Measurements from ENCODE around the gene CACNA2D4.

The CACNA2D4 gene

GRCh38 chr12:1872448-1872847, 46.0 kb downstream of the CACNA2D4 start:
- no peaks in the 10 kb centered on the region for H3K27me3 ChIP-seq (ENCODE audit: insufficient read depth, low read length)
- H3K9me3 ChIP-seq (ENCODE audit: insufficient read depth, low read depth, low read length): no peaks in the 10 kb centered on the region
- H3K4me3 ChIP-seq (ENCODE audit: low read length): no peak overlapping the region
- H3K9ac ChIP-seq (ENCODE audit: low read depth, low read length): no peak overlapping the region
- H3K36me3 ChIP-seq (ENCODE audit: insufficient read depth, low read depth, low read length): no peaks in the 10 kb centered on the region
- no peaks in the 10 kb centered on the region for H3K4me1 ChIP-seq (ENCODE audit: insufficient read depth, low read length)
- H3K27ac ChIP-seq (ENCODE audit: low read length): no peak overlapping the region

GRCh38 chr12:1872001-1872400, 46.5 kb downstream of the CACNA2D4 start:
- Histone ChIP-seq H3K4me1 (ENCODE audit: insufficient read depth, low read length) (no peaks in the 10 kb centered on the region), H3K27me3 (ENCODE audit: insufficient read depth, low read length) (no peaks in the 10 kb centered on the region), H3K4me3 (ENCODE audit: low read length) (no peak overlapping the region), H3K9ac (ENCODE audit: low read depth, low read length) (no peak overlapping the region), H3K27ac (ENCODE audit: low read length) (no peak overlapping the region), H3K9me3 (ENCODE audit: insufficient read depth, low read depth, low read length) (no peaks in the 10 kb centered on the region), H3K36me3 (ENCODE audit: insufficient read depth, low read depth, low read length) (no peaks in the 10 kb centered on the region)

GRCh38 chr12:1870998-1871917, 47.2 kb downstream of the CACNA2D4 start:
- Histone ChIP-seq H3K4me3 (ENCODE audit: low read length) (no peak overlapping the region), H3K4me1 (ENCODE audit: insufficient read depth, low read length) (no peaks in the 10 kb centered on the region), H3K9me3 (ENCODE audit: insufficient read depth, low read depth, low read length) (no peaks in the 10 kb centered on the region), H3K27ac (ENCODE audit: low read length) (no peak overlapping the region), H3K36me3 (ENCODE audit: insufficient read depth, low read depth, low read length) (no peaks in the 10 kb centered on the region), H3K27me3 (ENCODE audit: insufficient read depth, low read length) (no peaks in the 10 kb centered on the region), H3K9ac (ENCODE audit: low read depth, low read length) (no peak overlapping the region)

- H3K27me3 ChIP-seq (ENCODE audit: insufficient read depth, low read length): no peaks in the 10 kb centered on the region
- no peak overlapping the region for H3K9ac ChIP-seq (ENCODE audit: low read depth, low read length)
- no peaks in the 10 kb centered on the region for H3K36me3 ChIP-seq (ENCODE audit: insufficient read depth, low read depth, low read length)
- no peak overlapping the region for H3K27ac ChIP-seq (ENCODE audit: low read length)
- no peak overlapping the region for H3K4me3 ChIP-seq (ENCODE audit: low read length)
- no peaks in the 10 kb centered on the region for H3K9me3 ChIP-seq (ENCODE audit: insufficient read depth, low read depth, low read length)
- no peaks in the 10 kb centered on the region for H3K4me1 ChIP-seq (ENCODE audit: insufficient read depth, low read length)
Observed at GRCh38 chr12:1870086-1870485, 48.4 kb downstream of the CACNA2D4 start.

- Histone ChIP-seq H3K27ac (ENCODE audit: low read length) (no peak overlapping the region), H3K9me3 (ENCODE audit: insufficient read depth, low read depth, low read length) (no peaks in the 10 kb centered on the region), H3K4me3 (ENCODE audit: low read length) (no peak overlapping the region), H3K9ac (ENCODE audit: low read depth, low read length) (no peak overlapping the region), H3K27me3 (ENCODE audit: insufficient read depth, low read length) (no peaks in the 10 kb centered on the region), H3K36me3 (ENCODE audit: insufficient read depth, low read depth, low read length) (no peaks in the 10 kb centered on the region), H3K4me1 (ENCODE audit: insufficient read depth, low read length) (no peaks in the 10 kb centered on the region)
Observed at GRCh38 chr12:1869145-1869544, 49.3 kb downstream of the CACNA2D4 start.

GRCh38 chr12:1865284-1865866, 53.1 kb downstream of the CACNA2D4 start:
- no peak overlapping the region for H3K9ac ChIP-seq (ENCODE audit: low read depth, low read length)
- H3K27ac ChIP-seq (ENCODE audit: low read length): no peak overlapping the region
- H3K9me3 ChIP-seq (ENCODE audit: insufficient read depth, low read depth, low read length): no peaks in the 10 kb centered on the region
- no peaks in the 10 kb centered on the region for H3K27me3 ChIP-seq (ENCODE audit: insufficient read depth, low read length)
- no peaks in the 10 kb centered on the region for H3K4me1 ChIP-seq (ENCODE audit: insufficient read depth, low read length)
- no peaks in the 10 kb centered on the region for H3K36me3 ChIP-seq (ENCODE audit: insufficient read depth, low read depth, low read length)
- H3K4me3 ChIP-seq (ENCODE audit: low read length): no peak overlapping the region

- Histone ChIP-seq H3K27me3 (ENCODE audit: insufficient read depth, low read length) (no peaks in the 10 kb centered on the region), H3K9me3 (ENCODE audit: insufficient read depth, low read depth, low read length) (no peaks in the 10 kb centered on the region), H3K4me1 (ENCODE audit: insufficient read depth, low read length) (no peaks in the 10 kb centered on the region), H3K27ac (ENCODE audit: low read length) (no peak overlapping the region), H3K4me3 (ENCODE audit: low read length) (no peak overlapping the region), H3K9ac (ENCODE audit: low read depth, low read length) (no peak overlapping the region), H3K36me3 (ENCODE audit: insufficient read depth, low read depth, low read length) (no peaks in the 10 kb centered on the region)
Observed at GRCh38 chr12:1864867-1865266, 53.6 kb downstream of the CACNA2D4 start.

- no peak overlapping the region for H3K9ac ChIP-seq (ENCODE audit: low read depth, low read length)
- no peak overlapping the region for H3K4me3 ChIP-seq (ENCODE audit: low read length)
- no peaks in the 10 kb centered on the region for H3K4me1 ChIP-seq (ENCODE audit: insufficient read depth, low read length)
- no peak overlapping the region for H3K27ac ChIP-seq (ENCODE audit: low read length)
- H3K36me3 ChIP-seq (ENCODE audit: insufficient read depth, low read depth, low read length): no peaks in the 10 kb centered on the region
- H3K9me3 ChIP-seq (ENCODE audit: insufficient read depth, low read depth, low read length): no peaks in the 10 kb centered on the region
- no peaks in the 10 kb centered on the region for H3K27me3 ChIP-seq (ENCODE audit: insufficient read depth, low read length)
Observed at GRCh38 chr12:1864456-1864855, 54.0 kb downstream of the CACNA2D4 start.

- Histone ChIP-seq H3K4me3 (ENCODE audit: low read length) (no peak overlapping the region), H3K9me3 (ENCODE audit: insufficient read depth, low read depth, low read length) (no peaks in the 10 kb centered on the region), H3K9ac (ENCODE audit: low read depth, low read length) (no peak overlapping the region)
Observed at GRCh38 chr12:1863823-1864222, 54.6 kb downstream of the CACNA2D4 start.

GRCh38 chr12:1862973-1863372, 55.5 kb downstream of the CACNA2D4 start:
- Histone ChIP-seq H3K27me3 (ENCODE audit: insufficient read depth, low read length) (no peaks in the 10 kb centered on the region), H3K9ac (ENCODE audit: low read depth, low read length) (no peak overlapping the region), H3K4me1 (ENCODE audit: insufficient read depth, low read length) (no peaks in the 10 kb centered on the region), H3K4me3 (ENCODE audit: low read length) (no peak overlapping the region), H3K27ac (ENCODE audit: low read length) (no peak overlapping the region), H3K36me3 (ENCODE audit: insufficient read depth, low read depth, low read length) (no peaks in the 10 kb centered on the region), H3K9me3 (ENCODE audit: insufficient read depth, low read depth, low read length) (no peaks in the 10 kb centered on the region)

More at GRCh38 chr12:1863823-1864222, 54.6 kb downstream of the CACNA2D4 start:
- Histone ChIP-seq H3K36me3 (ENCODE audit: insufficient read depth, low read depth, low read length) (no peaks in the 10 kb centered on the region), H3K4me1 (ENCODE audit: insufficient read depth, low read length) (no peaks in the 10 kb centered on the region), H3K27ac (ENCODE audit: low read length) (no peak overlapping the region), H3K27me3 (ENCODE audit: insufficient read depth, low read length) (no peaks in the 10 kb centered on the region)

- H3K27ac ChIP-seq (ENCODE audit: low read length): no peak overlapping the region
- H3K36me3 ChIP-seq (ENCODE audit: insufficient read depth, low read depth, low read length): no peaks in the 10 kb centered on the region
- no peak overlapping the region for H3K4me3 ChIP-seq (ENCODE audit: low read length)
- no peaks in the 10 kb centered on the region for H3K27me3 ChIP-seq (ENCODE audit: insufficient read depth, low read length)
- no peaks in the 10 kb centered on the region for H3K4me1 ChIP-seq (ENCODE audit: insufficient read depth, low read length)
- no peaks in the 10 kb centered on the region for H3K9me3 ChIP-seq (ENCODE audit: insufficient read depth, low read depth, low read length)
- H3K9ac ChIP-seq (ENCODE audit: low read depth, low read length): no peak overlapping the region
Observed at GRCh38 chr12:1859643-1860042, 58.8 kb downstream of the CACNA2D4 start.

- H3K4me1 ChIP-seq (ENCODE audit: insufficient read depth, low read length): no peaks in the 10 kb centered on the region
- no peaks in the 10 kb centered on the region for H3K27me3 ChIP-seq (ENCODE audit: insufficient read depth, low read length)
- H3K4me3 ChIP-seq (ENCODE audit: low read length): no peak overlapping the region
- H3K9me3 ChIP-seq (ENCODE audit: insufficient read depth, low read depth, low read length): no peaks in the 10 kb centered on the region
- no peaks in the 10 kb centered on the region for H3K36me3 ChIP-seq (ENCODE audit: insufficient read depth, low read depth, low read length)
- no peak overlapping the region for H3K9ac ChIP-seq (ENCODE audit: low read depth, low read length)
- H3K27ac ChIP-seq (ENCODE audit: low read length): no peak overlapping the region
Observed at GRCh38 chr12:1858456-1858855, 60.0 kb downstream of the CACNA2D4 start.
